ENCODE data around the gene PXT1. TPM values are rescaled to one million over a fixed set of nuclear protein-coding genes. Genes with fewer than 3 reads are reported as not detected.

The PXT1 gene
- total and polyA plus RNA-seq, 9 of the 15 experiments (the other 6 are each of a cell fraction or from before 2014, with no cell fraction given): 0.09 to 0.11 (median 0.10) TPM; not detected in 5

- no peak for TF ChIP-seq NR2C2 (CRISPR knock-in tag; IDR thresholded peaks at IDR 0.05)
- TF ChIP-seq NR2C2 (tag; IDR thresholded peaks at IDR 0.05): no peak
- no peak for TF ChIP-seq ZNF184 (CRISPR knock-in tag; IDR thresholded peaks at IDR 0.05)
- no peak for TF ChIP-seq ZNF143 (CRISPR knock-in tag; IDR thresholded peaks at IDR 0.05)
- TF ChIP-seq SOX6 (IDR thresholded peaks at IDR 0.05): 0 out of 2 replicates have a peak, but pooled peaks have one; percentile 25
- TF ChIP-seq CTBP1 (IDR thresholded peaks at IDR 0.05; ENCODE audit: borderline replicate concordance): peak; percentile 40; the same call in 1 of the 2 replicates
- no peak for TF ChIP-seq SAFB (IDR thresholded peaks at IDR 0.05; ENCODE audit: borderline replicate concordance, low read depth, low read length)
- no peak for TF ChIP-seq ZNF212 (CRISPR knock-in tag; IDR thresholded peaks at IDR 0.05)
- no peak for TF ChIP-seq ARID4B (CRISPR knock-in tag; IDR thresholded peaks at IDR 0.05)
- TF ChIP-seq SMAD4 (CRISPR knock-in tag; conservative IDR thresholded peaks at IDR 0.05): no peak
- TF ChIP-seq ZBTB12 (CRISPR knock-in tag; IDR thresholded peaks at IDR 0.05): no peak
- no peak for TF ChIP-seq BRD4 (IDR thresholded peaks at IDR 0.05)
- no peak for TF ChIP-seq ZNF407 (IDR thresholded peaks at IDR 0.05; ENCODE audit: low read depth)
Measured at GRCh38 chr6:36360241-36361054, 82.2 kb downstream of the PXT1 start (continued).
